ENCODE measurements around the gene EDN1. TPM values are rescaled to one million over a fixed set of nuclear protein-coding genes. Genes with fewer than 3 reads are reported as not detected.

EDN1 gene
- total RNA-seq, 1 donor from 2014 or later = not detected

GRCh38 chr6:12277386-12277785 is 12.8 kb upstream of the EDN1 start:
- Mint-ChIP-seq H3K27ac (ENCODE audit: unreplicated experiment) (no peak overlapping the region), H3K36me3 (ENCODE audit: low read depth) (no peaks in the 10 kb centered on the region)

GRCh38 chr6:12278915-12279314 is 11.2 kb upstream of the EDN1 start:
- Mint-ChIP-seq H3K4me3 (no peak overlapping the region), H3K27ac (ENCODE audit: unreplicated experiment) (no peak overlapping the region), H3K4me1 (peaks cover 5% of the 10 kb centered on the region), H3K36me3 (ENCODE audit: low read depth) (no peaks in the 10 kb centered on the region), H3K9me3 (no peaks in the 10 kb centered on the region), H3K27me3 (ENCODE audit: low read depth) (no peaks in the 10 kb centered on the region)
- no peak for TF ChIP-seq CTCF (conservative IDR thresholded peaks at IDR 0.05)
- DNase-seq (ENCODE audit: low read depth, low spot score) = no peak

More at GRCh38 chr6:12277386-12277785, 12.8 kb upstream of the EDN1 start:
- Mint-ChIP-seq H3K9me3 (no peaks in the 10 kb centered on the region), H3K27me3 (ENCODE audit: low read depth) (no peaks in the 10 kb centered on the region), H3K4me1 (peaks cover 5% of the 10 kb centered on the region), H3K4me3 (no peak overlapping the region)
- TF ChIP-seq CTCF (conservative IDR thresholded peaks at IDR 0.05) = no peak
- DNase-seq (ENCODE audit: low read depth, low spot score) = no peak

- no peaks in the 10 kb centered on the region for H3K36me3 Mint-ChIP-seq (ENCODE audit: low read depth)
- no peaks in the 10 kb centered on the region for H3K9me3 Mint-ChIP-seq
- H3K4me1 Mint-ChIP-seq = peaks cover 5% of the 10 kb centered on the region
- TF ChIP-seq CTCF (conservative IDR thresholded peaks at IDR 0.05) = no peak
- H3K27ac Mint-ChIP-seq (ENCODE audit: unreplicated experiment) = no peak overlapping the region
- DNase-seq (ENCODE audit: low read depth, low spot score) = no peak
- no peaks in the 10 kb centered on the region for H3K27me3 Mint-ChIP-seq (ENCODE audit: low read depth)
- H3K4me3 Mint-ChIP-seq = no peak overlapping the region
These were observed 10.7 kb upstream of the EDN1 start for GRCh38 chr6:12279322-12280091.

- Mint-ChIP-seq H3K27me3 (ENCODE audit: low read depth) (no peaks in the 10 kb centered on the region), H3K4me1 (peaks cover 5% of the 10 kb centered on the region), H3K36me3 (ENCODE audit: low read depth) (no peaks in the 10 kb centered on the region), H3K27ac (ENCODE audit: unreplicated experiment) (no peak overlapping the region), H3K4me3 (no peak overlapping the region), H3K9me3 (no peaks in the 10 kb centered on the region)
- no peak for DNase-seq (ENCODE audit: low read depth, low spot score)
- no peak for TF ChIP-seq CTCF (conservative IDR thresholded peaks at IDR 0.05)
These were observed 9.7 kb upstream of the EDN1 start for GRCh38 chr6:12280458-12280857.

GRCh38 chr6:12280902-12281301 is 9.3 kb upstream of the EDN1 start:
- H3K27ac Mint-ChIP-seq (ENCODE audit: unreplicated experiment) = no peak overlapping the region
- no peaks in the 10 kb centered on the region for H3K27me3 Mint-ChIP-seq (ENCODE audit: low read depth)

More at GRCh38 chr6:12280902-12281301, 9.3 kb upstream of the EDN1 start:
- DNase-seq (ENCODE audit: low read depth, low spot score) = no peak
- TF ChIP-seq CTCF (conservative IDR thresholded peaks at IDR 0.05) = no peak
- no peaks in the 10 kb centered on the region for H3K9me3 Mint-ChIP-seq
- no peaks in the 10 kb centered on the region for H3K36me3 Mint-ChIP-seq (ENCODE audit: low read depth)
- H3K4me1 Mint-ChIP-seq = peaks cover 5% of the 10 kb centered on the region
- no peak overlapping the region for H3K4me3 Mint-ChIP-seq

All from neural crest cell (in vitro differentiated cells).